ENCODE measurements around the gene MARK3.

MARK3 gene

DNA sequence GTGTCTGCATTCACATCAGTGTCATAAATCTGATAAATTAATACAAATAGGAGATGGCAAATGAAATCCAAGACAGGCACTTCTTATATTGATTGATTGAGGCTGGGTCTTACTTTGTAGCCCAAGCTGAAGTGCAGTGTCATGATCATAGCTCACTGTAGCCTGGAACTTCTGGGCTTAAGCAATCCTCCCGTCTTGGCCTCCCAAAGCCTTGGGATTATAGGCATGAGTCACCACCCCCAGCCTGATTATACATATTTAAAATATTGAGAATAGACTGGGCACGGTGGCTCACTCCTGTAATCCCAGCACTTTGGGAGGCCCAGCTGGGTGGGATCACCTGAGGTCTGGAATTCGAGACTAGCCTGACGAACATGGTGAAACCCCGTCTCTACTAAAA, 51.3 kb downstream of the MARK3 start:
- DNase-seq (ENCODE audit: low spot score) = no peak

DNA sequence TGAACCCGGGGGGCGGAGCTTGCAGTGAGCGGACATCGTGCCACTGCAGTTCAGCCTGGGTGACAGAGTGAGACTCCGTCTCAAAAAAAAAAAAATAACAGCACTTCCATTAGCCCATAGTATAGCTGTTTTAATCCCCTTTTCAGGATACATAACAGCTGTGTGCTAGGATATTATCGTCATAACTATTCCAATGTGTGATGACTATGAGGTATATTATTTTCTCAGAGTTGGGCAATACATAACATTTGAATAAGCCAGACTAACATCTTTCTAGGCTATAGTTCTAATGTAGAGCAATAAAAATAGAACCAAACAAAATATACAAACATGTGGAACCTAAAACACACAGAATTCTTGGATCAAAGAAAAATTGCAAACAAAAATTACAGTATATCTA, 57.1 kb downstream of the MARK3 start:
- no peak for DNase-seq (ENCODE audit: low spot score)

DNA sequence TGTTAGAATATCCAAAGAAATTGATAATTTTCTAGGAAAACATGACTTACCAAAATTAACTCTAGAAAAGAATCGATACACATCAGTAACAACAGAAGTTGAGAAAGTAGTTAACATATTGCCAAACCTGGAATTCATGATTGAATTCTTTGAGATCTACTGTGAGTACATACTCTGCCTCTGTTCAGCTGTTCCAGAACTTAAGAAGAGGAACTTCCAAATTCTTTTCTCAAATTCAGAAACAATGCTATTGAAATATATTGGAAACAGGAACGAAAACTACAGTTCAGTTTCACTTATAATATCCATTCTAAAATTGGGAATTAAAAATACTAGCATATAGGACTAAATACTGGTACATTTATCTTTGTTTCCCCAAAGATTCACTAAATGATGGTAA, 57.9 kb downstream of the MARK3 start:
- DNase-seq (ENCODE audit: low spot score) = no peak

DNA sequence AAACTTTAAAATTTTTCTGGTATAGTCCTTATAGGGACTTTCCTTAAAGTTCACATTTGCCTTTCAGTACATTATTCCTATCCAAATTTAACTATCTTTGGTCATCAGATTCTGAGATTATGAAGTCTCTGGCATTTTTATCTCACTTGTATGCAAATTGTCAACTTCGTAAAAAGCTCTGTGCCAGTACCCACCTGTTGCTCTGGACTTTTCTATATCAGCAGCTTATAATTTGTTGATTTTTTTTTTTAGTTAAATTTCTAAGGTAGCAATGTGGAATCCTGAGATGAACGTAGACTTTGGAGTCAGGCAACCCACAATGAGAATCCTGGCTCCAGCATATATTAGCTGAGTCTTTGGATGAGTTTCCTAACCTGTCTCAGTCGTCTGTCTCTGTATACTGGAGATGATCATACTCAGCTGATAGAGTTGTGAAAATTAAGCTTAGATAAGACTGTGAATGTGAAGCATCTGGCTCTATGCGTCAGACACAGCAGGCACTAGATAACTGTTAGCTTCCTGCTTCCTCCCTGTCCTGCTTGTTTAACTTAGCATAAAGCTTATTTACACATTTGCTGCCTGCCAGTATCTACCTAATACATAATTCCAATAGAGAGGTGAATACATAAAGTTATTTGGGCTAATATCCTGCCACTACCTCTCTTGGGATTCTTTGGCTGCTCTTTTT, 59.8 kb downstream of the MARK3 start:
- no peak for DNase-seq (ENCODE audit: low spot score)

DNA sequence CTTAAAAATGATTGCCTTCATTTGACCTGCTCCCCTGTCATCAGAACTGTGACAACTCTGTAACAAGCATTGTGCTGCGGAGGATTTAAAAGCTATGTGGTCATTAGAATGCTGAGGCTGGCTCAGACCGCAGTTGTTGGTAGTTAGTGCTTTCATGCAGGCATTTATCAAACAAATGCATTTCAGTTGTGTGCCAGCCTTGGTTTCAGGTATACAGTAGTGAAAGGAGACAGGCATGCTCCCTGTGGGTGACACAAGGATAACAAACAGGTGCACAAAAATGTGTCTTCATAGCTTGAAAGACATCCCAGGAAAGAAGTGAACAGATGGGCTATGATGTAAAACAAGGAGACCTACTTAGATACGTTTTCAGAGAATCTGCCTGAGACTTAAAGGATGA, 60.6 kb downstream of the MARK3 start:
- DNase-seq (ENCODE audit: low spot score) = no peak

DNA sequence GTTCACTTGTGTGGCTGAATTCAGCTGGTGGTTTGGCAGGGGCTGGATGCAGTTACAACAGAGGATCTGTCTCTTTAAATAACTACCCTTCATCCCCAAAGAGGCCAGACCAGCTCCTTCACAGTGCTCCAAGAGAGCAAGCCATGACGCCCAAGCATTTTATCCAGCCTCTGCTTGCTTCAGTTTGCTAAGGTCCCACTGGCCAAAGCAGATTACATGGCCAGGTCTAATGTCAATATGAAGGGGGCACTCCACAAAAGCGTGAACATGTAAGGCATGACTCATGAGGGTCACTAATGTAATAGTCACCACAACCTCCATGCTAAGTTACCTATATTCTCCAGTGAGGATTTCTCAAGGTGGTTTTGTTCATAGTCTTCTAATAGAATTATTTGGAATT, 62.9 kb downstream of the MARK3 start:
- no peak for DNase-seq (ENCODE audit: low spot score)

DNA sequence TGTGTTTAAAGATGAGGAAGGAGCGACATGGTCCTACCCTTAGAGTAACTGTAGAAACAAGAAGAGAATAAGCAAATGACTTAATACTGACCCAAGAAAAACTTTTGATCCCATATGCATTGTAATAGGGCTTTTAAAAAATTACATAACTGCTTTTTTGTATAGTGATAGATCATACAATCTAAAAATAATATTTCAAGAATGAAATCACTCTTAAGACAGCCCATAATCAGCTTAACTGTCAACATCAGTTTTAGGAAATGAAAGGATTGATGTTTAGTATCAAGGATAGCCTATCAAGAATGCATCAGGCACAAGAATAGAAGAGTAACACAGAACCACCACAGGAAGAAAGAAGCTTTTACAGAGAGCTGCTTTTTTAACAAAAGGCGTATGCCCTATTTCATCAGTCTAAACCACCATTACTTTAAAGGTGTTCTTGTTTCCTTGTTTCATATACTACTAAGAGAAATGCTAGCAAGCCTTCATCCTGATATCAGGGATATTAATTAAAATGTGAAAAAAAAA, 64.5 kb downstream of the MARK3 start:
- no peak for DNase-seq (ENCODE audit: low spot score)

DNA sequence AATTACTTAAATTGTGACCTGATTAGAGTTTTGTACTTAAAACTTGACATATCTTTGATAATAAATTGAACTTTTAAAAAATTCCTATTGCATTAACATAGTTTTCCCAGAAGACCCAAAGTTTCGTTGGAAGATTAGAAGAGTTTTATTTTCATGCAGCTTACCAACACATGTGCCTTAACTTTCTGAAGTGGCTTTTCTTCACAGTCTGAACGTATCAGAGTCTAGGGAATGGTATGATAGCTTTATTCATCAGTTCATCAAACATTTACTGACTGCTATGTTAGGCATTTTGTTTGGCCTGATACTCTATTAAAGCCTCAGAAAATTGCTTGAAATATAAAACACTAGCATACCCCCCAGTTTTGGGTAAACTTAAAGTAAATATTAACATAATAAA, 65.2 kb downstream of the MARK3 start:
- no peak for DNase-seq (ENCODE audit: low spot score)

DNA sequence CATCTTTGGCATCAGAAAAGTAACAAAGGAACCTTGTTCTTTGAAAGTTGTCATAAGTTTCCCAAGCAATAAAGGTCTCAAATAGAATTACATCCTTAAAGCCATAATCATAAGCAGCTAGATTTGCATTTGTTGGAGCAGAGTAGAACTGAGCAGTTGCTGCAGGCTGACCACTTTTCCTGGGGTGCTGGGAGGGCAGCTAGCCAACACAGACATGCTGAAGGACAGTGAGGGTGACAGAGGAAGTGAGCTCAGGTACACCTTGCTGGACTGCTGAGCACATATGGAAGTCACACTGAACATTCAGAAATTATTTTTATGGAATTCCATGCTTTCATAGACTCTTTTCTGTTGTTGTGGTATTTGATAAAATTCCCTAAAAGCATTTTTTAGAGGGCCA, 66.2 kb downstream of the MARK3 start:
- DNase-seq (ENCODE audit: low spot score) = no peak

DNA sequence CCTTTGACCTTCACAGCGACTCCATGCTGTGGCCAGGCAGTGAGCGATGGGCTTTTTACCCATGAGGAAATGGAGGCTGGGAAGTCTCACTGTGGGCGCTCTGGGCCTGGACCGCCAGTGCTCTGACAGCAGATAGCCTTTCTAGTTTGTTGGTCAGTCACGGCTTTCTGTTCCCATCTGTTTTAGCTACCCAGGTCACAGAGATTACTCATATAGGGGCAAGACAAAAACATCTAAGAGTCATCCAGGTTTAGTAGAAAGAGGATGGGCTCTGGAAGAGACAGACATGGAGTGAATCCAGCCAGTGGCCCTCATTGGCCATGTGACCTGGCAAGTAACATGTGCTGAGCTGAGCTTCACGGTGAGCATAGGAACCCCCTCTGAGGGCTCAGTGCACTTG, 68.6 kb downstream of the MARK3 start:
- no peak for DNase-seq (ENCODE audit: low spot score)

DNA sequence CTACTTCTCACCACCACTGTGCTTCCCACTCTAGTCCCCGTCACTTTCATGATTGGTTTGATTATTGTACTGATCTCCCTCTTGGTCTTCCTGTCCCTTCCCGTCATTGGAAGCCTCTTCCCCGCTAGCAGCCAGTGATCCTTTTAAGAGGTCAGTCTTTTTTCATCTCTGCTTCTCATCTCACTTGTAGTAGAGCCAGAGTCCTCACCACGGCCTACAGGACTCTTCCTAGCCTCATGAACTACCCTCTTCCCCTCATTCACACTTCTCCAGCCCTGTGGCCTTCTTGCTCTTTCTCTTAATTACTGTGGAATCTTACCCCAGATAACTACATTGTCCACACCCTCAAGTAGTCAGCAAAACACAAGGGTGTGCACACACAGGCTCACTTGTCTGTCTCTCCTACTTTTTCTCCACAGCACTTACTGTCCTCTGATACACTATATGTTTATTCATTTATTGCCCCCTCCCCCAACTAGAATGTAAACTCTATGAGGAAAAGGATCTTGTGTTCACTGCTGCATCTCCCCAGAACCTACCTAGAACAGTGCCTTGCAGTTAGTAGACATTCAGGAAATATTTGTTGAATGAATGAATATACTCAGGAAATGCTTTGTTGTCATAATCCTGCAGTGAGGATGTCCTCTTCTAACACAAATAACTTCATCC, 71.1 kb downstream of the MARK3 start:
- DNase-seq (ENCODE audit: low spot score) = no peak

DNA sequence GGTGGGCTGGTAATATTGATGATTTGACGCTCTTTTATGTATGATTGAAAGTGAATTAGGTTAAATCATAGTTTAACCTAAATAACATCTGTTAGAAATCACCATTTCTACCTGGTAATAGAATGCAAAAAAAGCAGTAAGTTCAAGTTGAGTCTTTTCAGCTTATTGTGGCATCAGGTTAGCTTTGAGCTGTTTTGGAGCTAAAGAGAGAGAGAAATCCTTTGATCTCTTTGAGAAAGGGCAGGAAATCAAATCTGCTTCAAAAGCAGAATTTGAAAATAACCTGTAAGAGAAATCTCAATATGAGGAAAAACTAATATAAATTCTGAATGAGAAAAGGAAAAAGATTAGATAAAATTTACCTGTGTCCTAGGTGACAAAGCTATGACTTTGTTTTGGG, 75.2 kb downstream of the MARK3 start:
- DNase-seq (ENCODE audit: low spot score) = no peak

DNA sequence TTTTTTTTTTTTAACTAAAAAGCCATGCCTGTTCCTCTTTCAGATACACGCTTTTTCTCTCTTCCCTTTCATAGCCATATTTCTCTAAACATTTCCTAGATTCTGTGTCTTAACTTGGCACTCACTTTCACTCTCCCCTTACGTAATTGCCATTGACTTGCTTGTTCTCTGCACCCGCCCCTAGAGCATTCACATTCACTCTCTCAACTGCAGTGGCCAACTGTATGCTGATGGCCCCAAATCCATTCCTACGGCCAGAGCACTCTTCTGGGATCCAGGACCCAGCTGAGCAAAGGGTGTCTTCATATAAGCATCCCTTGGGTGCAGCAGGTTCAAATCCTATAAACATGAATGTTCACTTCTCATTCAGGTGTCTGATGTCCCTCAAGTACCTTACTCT, 77.9 kb downstream of the MARK3 start:
- DNase-seq (ENCODE audit: low spot score) = no peak

DNA sequence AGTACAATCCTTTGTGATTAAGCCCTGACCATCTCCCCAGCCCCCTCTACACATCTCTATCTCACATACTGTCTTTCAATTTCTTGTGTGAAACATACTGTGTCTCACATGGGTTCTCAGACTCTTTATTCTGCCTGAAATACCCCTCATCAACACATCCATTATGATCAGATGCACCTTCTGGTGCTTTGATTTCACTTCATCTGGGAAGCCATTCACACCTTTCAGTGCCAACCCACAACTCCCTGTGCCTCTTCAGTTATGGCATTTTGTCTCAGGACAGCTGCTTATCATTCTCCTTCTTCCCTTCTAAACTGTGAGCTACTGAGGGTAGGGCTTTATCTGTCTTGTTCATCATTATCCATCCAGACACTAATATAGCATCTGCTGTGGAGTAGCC, 78.6 kb downstream of the MARK3 start:
- no peak for DNase-seq (ENCODE audit: low spot score)

DNA sequence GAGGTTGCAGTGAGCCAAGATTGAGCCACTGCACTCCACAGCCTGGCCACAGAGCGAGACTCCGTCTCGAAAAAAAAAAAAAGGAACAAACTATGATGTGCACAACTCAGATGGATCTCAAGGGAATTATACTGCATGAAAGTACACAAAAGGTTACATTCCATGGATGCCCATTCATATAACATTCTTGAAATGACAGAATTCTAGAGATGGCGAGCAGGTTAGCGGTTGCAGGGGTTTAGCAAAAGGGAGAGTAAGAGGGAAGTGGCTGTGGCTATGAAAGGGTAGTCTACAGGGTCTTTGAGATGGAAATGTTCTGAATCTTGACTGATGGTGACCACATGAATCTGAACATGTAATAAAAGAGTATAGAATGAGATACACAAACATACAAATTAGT, 87.7 kb downstream of the MARK3 start:
- DNase-seq (ENCODE audit: low spot score) = no peak

DNA sequence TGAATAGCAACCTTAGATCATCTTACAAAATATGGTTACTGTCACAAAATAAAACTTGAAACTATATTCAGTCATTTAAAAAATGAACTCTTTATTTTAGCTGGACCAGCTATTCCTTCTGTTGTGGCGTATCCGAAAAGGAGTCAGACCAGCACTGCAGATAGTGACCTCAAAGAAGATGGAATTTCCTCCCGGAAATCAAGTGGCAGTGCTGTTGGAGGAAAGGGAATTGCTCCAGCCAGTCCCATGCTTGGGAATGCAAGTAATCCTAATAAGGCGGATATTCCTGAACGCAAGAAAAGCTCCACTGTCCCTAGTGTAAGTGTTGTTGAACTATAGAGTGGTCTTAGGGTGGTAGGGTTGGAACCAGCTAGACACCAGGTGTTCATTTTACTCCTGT, 89.7 kb downstream of the MARK3 start:
- DNase-seq (ENCODE audit: low spot score) = no peak

DNA sequence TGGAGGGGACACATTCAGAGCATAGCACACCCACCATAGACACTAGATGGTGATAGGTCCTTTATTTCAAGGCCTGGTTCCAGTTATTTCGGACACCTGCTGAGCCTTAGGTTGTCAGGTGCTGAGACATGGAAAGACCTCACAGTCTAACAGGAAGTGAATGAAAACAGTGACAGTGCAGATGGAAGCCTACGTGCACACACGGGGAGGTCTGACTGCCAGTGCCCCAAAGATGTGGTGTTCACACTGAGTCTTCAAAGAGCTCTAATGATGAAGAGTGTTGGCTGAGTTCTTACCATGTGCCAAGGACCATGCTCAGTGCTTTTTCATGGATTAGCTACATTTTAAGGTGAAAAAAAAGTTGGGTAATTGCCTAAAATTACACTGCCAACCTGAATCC, 90.8 kb downstream of the MARK3 start:
- no peak for DNase-seq (ENCODE audit: low spot score)

DNA sequence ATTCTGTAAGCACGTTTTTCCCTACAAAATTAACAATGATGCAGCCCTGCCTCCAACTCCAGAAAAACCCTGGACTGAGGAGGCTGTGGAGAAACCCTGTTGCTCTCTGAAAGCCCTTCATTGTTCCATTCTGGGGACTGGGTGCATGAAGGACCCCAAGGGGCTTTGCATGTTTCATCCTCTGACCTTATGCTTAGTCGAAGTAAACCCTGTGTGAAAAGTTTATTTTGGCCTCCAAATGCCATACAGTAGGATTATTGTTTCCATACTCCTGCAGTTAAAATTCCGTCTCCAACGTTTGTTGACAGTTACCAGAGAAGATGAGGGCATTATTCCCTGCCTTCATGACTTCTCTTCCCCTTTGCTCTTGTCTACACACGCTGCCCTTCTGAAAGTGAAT, 91.4 kb downstream of the MARK3 start:
- no peak for DNase-seq (ENCODE audit: low spot score)

DNA sequence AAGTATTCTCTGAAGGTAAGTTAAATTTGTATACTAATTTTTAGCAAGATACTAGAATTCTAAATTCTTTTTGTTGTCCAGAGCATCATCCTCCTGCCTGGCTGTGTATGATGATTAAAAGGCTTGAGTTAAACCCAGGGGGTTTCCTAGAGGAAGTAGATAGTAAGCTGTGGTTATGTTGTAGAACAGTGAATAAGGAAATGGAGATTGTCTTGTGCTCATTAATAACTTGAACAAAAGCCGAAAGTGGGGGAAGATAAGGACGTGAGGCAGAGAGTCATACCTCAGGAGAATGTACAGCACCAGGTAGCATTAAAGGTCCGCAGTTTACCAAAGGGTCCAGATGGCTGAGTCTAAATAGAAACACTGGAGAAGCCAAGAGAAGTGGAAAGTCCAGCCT, 95.4 kb downstream of the MARK3 start:
- DNase-seq (ENCODE audit: low spot score) = peak; percentile 10

DNA sequence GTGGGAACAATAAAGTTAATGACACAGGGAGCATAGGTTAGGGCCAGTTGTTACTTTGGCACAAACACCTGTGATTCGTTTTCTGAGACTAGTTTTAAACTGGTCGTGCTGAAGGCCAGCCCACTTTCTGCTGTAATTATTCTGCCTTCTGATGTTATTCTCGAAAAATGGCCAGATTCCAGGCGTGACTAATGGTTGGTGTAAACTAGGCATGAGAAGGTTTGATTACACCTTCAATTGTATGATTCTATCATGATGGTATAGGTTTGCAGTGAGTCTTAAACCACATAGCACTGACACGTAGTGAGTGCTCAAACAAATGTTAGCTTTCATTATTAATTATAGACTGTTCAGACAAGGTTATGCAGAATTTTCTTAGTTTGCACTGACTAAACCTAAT, 98.4 kb downstream of the MARK3 start:
- no peak for DNase-seq (ENCODE audit: low spot score)

DNA sequence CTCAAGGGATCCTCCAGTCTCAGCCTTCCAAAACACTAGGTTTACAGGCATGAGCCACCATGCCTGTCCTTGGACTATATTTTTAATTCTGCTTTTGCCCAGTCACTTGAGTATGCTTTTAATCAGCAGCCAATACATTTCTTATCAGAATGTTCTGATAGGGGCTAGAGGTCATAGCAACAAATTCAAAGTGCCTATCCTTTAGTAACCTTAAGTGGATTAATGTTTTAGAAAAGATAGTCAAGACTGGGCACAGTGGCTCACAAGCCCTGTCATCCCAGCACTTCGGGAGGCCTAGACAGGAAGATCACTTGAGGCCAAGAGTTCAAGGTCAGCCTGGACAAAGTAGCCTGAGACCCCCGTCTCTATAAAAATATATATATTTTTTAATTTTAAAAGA, 100.3 kb downstream of the MARK3 start:
- DNase-seq (ENCODE audit: low spot score) = no peak

DNA sequence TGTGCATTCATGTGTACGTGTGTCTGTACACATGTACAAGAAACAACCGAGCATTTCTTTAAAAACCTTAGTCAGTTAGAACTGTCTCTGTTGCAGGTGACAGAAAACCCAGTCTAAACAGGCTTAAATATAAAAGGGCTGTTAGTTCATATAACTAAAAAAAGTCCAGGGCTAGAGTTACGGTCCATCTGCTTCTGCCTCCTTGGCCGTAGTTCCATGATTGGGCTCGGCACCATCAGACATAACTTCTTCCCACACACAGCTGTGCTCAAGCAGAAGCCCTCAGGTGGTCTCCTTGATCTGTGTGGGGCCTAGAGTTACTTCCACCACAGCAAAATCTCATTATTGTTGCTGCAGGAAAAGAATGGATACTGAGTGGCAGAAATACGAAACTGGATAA, 102.9 kb downstream of the MARK3 start:
- no peak for DNase-seq (ENCODE audit: low spot score)

DNA sequence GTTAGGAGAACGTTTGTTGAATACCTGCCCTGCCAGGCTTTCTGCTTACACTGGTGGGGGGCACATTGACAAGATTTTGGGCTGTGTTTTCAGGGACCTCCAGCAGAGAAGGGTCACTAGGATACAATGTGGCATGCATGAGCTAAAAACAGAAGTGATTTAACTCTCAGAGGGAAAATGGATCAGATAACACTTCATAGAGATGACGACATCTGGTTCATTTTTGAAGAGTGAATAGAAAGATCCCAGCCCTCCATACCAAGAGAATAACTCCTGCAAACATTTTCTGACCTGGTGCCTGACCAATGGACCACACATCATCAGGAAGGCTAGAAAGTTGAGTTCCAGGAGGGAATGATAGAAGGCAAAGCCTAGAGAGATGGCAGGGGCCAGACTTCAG, 103.7 kb downstream of the MARK3 start:
- no peak for DNase-seq (ENCODE audit: low spot score)

DNA sequence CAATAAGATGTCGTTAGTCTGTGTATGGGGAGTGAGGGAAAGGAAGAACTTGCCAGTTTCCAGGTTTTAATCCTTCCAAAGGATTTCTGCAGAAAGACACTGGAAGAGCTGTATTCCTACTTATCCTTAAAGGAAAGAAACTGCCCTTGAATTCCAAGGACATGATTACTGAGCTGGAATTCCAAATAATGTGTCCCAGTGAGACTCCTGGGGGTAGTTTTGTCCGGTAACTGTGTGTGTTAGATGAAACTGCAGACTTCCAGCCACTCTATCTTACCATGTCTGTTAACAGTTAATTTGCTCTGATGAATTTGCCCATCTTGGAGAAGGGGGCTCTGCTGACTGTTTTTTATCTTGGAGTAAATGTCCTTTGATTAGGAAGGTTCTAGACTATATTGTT, 104.4 kb downstream of the MARK3 start:
- DNase-seq (ENCODE audit: low spot score) = no peak
